H1 (cell line): ENCODE results near the gene KCP. TPM values are rescaled to one million over a fixed set of nuclear protein-coding genes. Genes with fewer than 3 reads are reported as not detected.

ENCODE experiments used
- CTCF ChIA-PET: fragments of 300-600 bp; sonication (Branson Sonifier 250); formaldehyde crosslinking; loops from one replicate; lab custom pipeline; 2021; ENCODE audit not compliant: partially characterized antibody; lab: Charles Lee
- POLR2A ChIA-PET: fragments of 300-600 bp; sonication (Branson Sonifier 250); formaldehyde crosslinking; loops from one replicate; lab custom pipeline; 2021; ENCODE audit warnings: inconsistent platforms; ENCODE audit not compliant: partially characterized antibody; lab: Charles Lee
- DNase-seq, 2 experiments: peaks; one replicate each; pipeline versions ENCODE4 v3.0.0 to v3.0.0-alpha.2; 2010 to 2022; ENCODE audit warnings: low spot score in 2 of 2, low read depth in 1 of 2, mixed read lengths in 1 of 2
- FAIRE-seq: peaks from 2 replicates; lab custom pipeline; 2011; peaks lifted over from hg19 to GRCh38; lab: Jason Lieb, UNC
- H2AFZ ChIP-seq: 2 replicates; pipeline ENCODE4 v1.8.1; 2012; ENCODE audit warnings: low read length, inconsistent platforms
- H2AK5ac ChIP-seq: 2 replicates; pipeline ENCODE4 v1.6.1; 2013; ENCODE audit warnings: low read depth, low read length
- H2BK120ac ChIP-seq: replicated peaks from 2 replicates; pipeline ENCODE3; 2013; ENCODE audit warnings: low read depth, low read length, inconsistent platforms
- H2BK12ac ChIP-seq: 2 replicates; pipeline ENCODE4 v1.6.1; 2013; ENCODE audit warnings: low read depth, low read length
- H2BK15ac ChIP-seq: 2 replicates; pipeline ENCODE4 v1.6.1; 2013; ENCODE audit warnings: low read length
- H2BK20ac ChIP-seq: 2 replicates; pipeline ENCODE4 v1.6.1; 2013; ENCODE audit warnings: low read length
- H2BK5ac ChIP-seq: 2 replicates; pipeline ENCODE4 v1.6.1; 2013; ENCODE audit warnings: low read depth, low read length
- H3K14ac ChIP-seq: 2 replicates; pipeline ENCODE4 v1.6.1; 2013; ENCODE audit warnings: inconsistent platforms; ENCODE audit not compliant: insufficient read length
- H3K18ac ChIP-seq: 2 replicates; pipeline ENCODE4 v1.6.1; 2013; ENCODE audit warnings: low read length; ENCODE audit errors: extremely low read depth
- H3K23ac ChIP-seq: 2 replicates; pipeline ENCODE4 v1.6.1; 2013; ENCODE audit warnings: inconsistent platforms; ENCODE audit not compliant: insufficient read length
- H3K23me2 ChIP-seq: 2 replicates; pipeline ENCODE4 v1.6.1; 2013; ENCODE audit warnings: low read depth, low read length
- H3K27ac ChIP-seq: 2 replicates; pipeline ENCODE4 v1.6.1; 2011; ENCODE audit warnings: low read depth, low read length, inconsistent platforms
- H3K27me3 ChIP-seq, 4 experiments: replicated peaks in 1 of 4; 1 replicate in 1 of 4; 2 replicates in 3 of 4; pipeline versions ENCODE4 v1.6.1 to v1.8.1; 2011 to 2013; ENCODE audit warnings: low read length in 3 of 4, mild to moderate bottlenecking in 3 of 4, inconsistent platforms in 2 of 4, mixed read lengths in 2 of 4, moderate library complexity in 1 of 4; ENCODE audit not compliant: control insufficient read depth in 3 of 4, insufficient read depth in 3 of 4; ENCODE audit errors: extremely low read depth in 1 of 4
- H3K36me3 ChIP-seq, 4 experiments: 2 replicates each; pipeline versions ENCODE4 v1.6.1 to v1.8.1; 2011 to 2013; ENCODE audit warnings: mild to moderate bottlenecking in 4 of 4, low read length in 3 of 4, moderate library complexity in 2 of 4, control low read depth in 1 of 4, inconsistent platforms in 1 of 4; ENCODE audit not compliant: insufficient read depth in 4 of 4, control insufficient read depth in 2 of 4
- H3K4ac ChIP-seq: replicated peaks from 2 replicates; pipeline ENCODE3; 2013; ENCODE audit warnings: low read length, low read depth, mixed read lengths, inconsistent platforms; ENCODE audit not compliant: insufficient read length
- H3K4me1 ChIP-seq, 4 experiments: replicated peaks in 1 of 4; 1 replicate in 1 of 4; 2 replicates in 3 of 4; pipeline versions ENCODE4 v1.6.1 to v1.8.1; 2011 to 2013; ENCODE audit warnings: low read length in 3 of 4, inconsistent platforms in 2 of 4, mixed read lengths in 1 of 4; ENCODE audit not compliant: insufficient read depth in 4 of 4, control insufficient read depth in 3 of 4
- H3K4me2 ChIP-seq, 2 experiments: 2 replicates each; pipeline versions ENCODE4 v1.6.1 to v1.8.1; 2011 to 2013; ENCODE audit warnings: low read depth in 2 of 2, low read length in 2 of 2, control low read depth in 1 of 2, inconsistent platforms in 1 of 2, mild to moderate bottlenecking in 1 of 2; ENCODE audit not compliant: insufficient read depth in 1 of 2
- H3K4me3 ChIP-seq, 4 experiments: fragments of 200-600, 300-600 bp in 1 of 4; sonication (generic), shearing (Covaris generic), sonication (Bioruptor Twin) in 1 of 4; 2 replicates each; pipeline versions ENCODE4 v1.5.1 to v1.8.1; 2011 to 2016; ENCODE audit warnings: low read length in 4 of 4, low read depth in 3 of 4, control low read depth in 2 of 4, inconsistent platforms in 2 of 4, mild to moderate bottlenecking in 2 of 4, mixed read lengths in 1 of 4, moderate library complexity in 1 of 4; ENCODE audit not compliant: insufficient read depth in 2 of 4; ENCODE audit errors: extremely low read depth in 1 of 4
- H3K56ac ChIP-seq: replicated peaks from 2 replicates; pipeline ENCODE3; 2013; ENCODE audit warnings: low read depth, mild to moderate bottlenecking, mixed read lengths, low read length, inconsistent platforms; ENCODE audit not compliant: insufficient read length
- H3K79me1 ChIP-seq: 2 replicates; pipeline ENCODE4 v1.6.1; 2013; ENCODE audit warnings: low read depth, low read length, control low read depth
- H3K79me2 ChIP-seq, 2 experiments: 2 replicates each; pipeline versions ENCODE4 v1.6.1 to v1.8.1; 2012 to 2013; ENCODE audit warnings: low read length in 2 of 2, mild to moderate bottlenecking in 2 of 2, inconsistent platforms in 1 of 2; ENCODE audit not compliant: insufficient read depth in 2 of 2, control insufficient read depth in 1 of 2
- H3K9ac ChIP-seq, 4 experiments: replicated peaks in 1 of 4; 1 replicate in 1 of 4; 2 replicates in 3 of 4; pipeline versions ENCODE4 v1.6.1 to v1.8.1; 2011 to 2013; ENCODE audit warnings: low read depth in 3 of 4, low read length in 3 of 4, control low read depth in 2 of 4, mild to moderate bottlenecking in 2 of 4, moderate library complexity in 2 of 4, inconsistent platforms in 1 of 4; ENCODE audit errors: extremely low read depth in 1 of 4
- H3K9me3 ChIP-seq, 2 experiments: 2 replicates each; pipeline versions ENCODE4 v1.6.1 to v1.8.1; 2012 to 2013; ENCODE audit warnings: mild to moderate bottlenecking in 2 of 2, moderate library complexity in 2 of 2, control low read depth in 1 of 2, inconsistent platforms in 1 of 2, low read depth in 1 of 2, low read length in 1 of 2, mixed read lengths in 1 of 2; ENCODE audit not compliant: insufficient read depth in 2 of 2
- H4K20me1 ChIP-seq, 2 experiments: replicated peaks in 1 of 2; 2 replicates each; pipeline versions ENCODE3 to v1.8.1; 2011 to 2013; ENCODE audit warnings: inconsistent platforms in 2 of 2, low read length in 2 of 2, mild to moderate bottlenecking in 1 of 2; ENCODE audit not compliant: insufficient read depth in 2 of 2, control insufficient read depth in 1 of 2
- H4K5ac ChIP-seq: 2 replicates; pipeline ENCODE4 v1.6.1; 2013; ENCODE audit warnings: low read length, low read depth, mixed read lengths, inconsistent platforms; ENCODE audit not compliant: insufficient read length
- H4K8ac ChIP-seq: 2 replicates; pipeline ENCODE4 v1.8.0; 2013; ENCODE audit warnings: mild to moderate bottlenecking, moderate library complexity, low read length, inconsistent platforms; ENCODE audit not compliant: insufficient read depth; ENCODE audit errors: extremely low read depth
- H4K91ac ChIP-seq: replicated peaks from 2 replicates; pipeline ENCODE3; 2013; ENCODE audit warnings: low read length, mixed read lengths, inconsistent platforms; ENCODE audit not compliant: insufficient read length
- ATF3 ChIP-seq: IDR thresholded peaks from 2 replicates; pipeline ENCODE4 v1.6.1; 2011; ENCODE audit warnings: low read depth, mild to moderate bottlenecking, low read length; ENCODE audit not compliant: insufficient read depth
- FOSL1 ChIP-seq: IDR thresholded peaks from 2 replicates; pipeline ENCODE4 v1.6.1; 2011; ENCODE audit warnings: mild to moderate bottlenecking, low read depth, low read length, moderate library complexity; ENCODE audit not compliant: insufficient read depth
- JUND ChIP-seq: IDR thresholded peaks from 2 replicates; pipeline ENCODE4 v1.6.1; 2011; ENCODE audit warnings: mild to moderate bottlenecking, improper control_type of control experiment, low read length
- KDM4A ChIP-seq: IDR thresholded peaks from one replicate; pipeline ENCODE4 v1.7.1; 2012; ENCODE audit warnings: low read depth, mild to moderate bottlenecking, moderate library complexity, low read length, inconsistent platforms; ENCODE audit not compliant: severe bottlenecking
- MAFK ChIP-seq: IDR thresholded peaks from 2 replicates; pipeline ENCODE4 v1.6.1; 2012; ENCODE audit warnings: low read depth, mild to moderate bottlenecking, improper control_type of control experiment, low read length
- NANOG ChIP-seq: IDR thresholded peaks from 2 replicates; pipeline ENCODE4 v1.6.1; 2011; ENCODE audit warnings: low read length, low read depth, mild to moderate bottlenecking, inconsistent platforms; ENCODE audit not compliant: insufficient read depth, poor library complexity, severe bottlenecking
- PHF8 ChIP-seq: fragments of 200-600 bp; sonication (generic); conservative IDR thresholded peaks from 2 replicates; pipeline ENCODE4 v1.7.1; 2012; ENCODE audit warnings: low read depth, mild to moderate bottlenecking, inconsistent platforms, low read length, moderate library complexity
- POU5F1 ChIP-seq: IDR thresholded peaks from 2 replicates; pipeline ENCODE4 v1.6.1; 2011; ENCODE audit warnings: low read depth, mild to moderate bottlenecking, low read length, moderate library complexity
- SAP30 ChIP-seq: fragments of 300-600 bp; sonication (generic); IDR thresholded peaks from 2 replicates; pipeline ENCODE4 v1.7.1; 2012; ENCODE audit warnings: low read length, moderate library complexity, mild to moderate bottlenecking, inconsistent platforms; ENCODE audit not compliant: insufficient read depth, insufficient replicate concordance
- SP2 ChIP-seq: IDR thresholded peaks from 2 replicates; pipeline ENCODE4 v1.6.1; 2012; ENCODE audit warnings: mild to moderate bottlenecking, low read length, inconsistent platforms
- TEAD4 ChIP-seq: IDR thresholded peaks from 2 replicates; pipeline ENCODE4 v1.6.1; 2012; ENCODE audit warnings: low read depth, low read length, inconsistent platforms, mixed read lengths
- WGBS, 2 experiments: shearing (Covaris generic) in 1 of 2; methylation state at CpG; one replicate each; pipeline versions ENCODE4 v1.1.6 to v1.1.7; 2013 to 2015; ENCODE audit warnings: low lambda C conversion rate in 2 of 2, mixed read lengths in 2 of 2, inconsistent platforms in 1 of 2, low coverage in 1 of 2, missing lambda C conversion rate in 1 of 2; ENCODE audit not compliant: insufficient replicate concordance in 2 of 2, insufficient coverage in 1 of 2, insufficient read length in 1 of 2; ENCODE audit errors: extremely low coverage in 1 of 2, missing lambda C conversion rate in 1 of 2; 5-methylcytosine and 5-hydroxymethylcytosine counted together
- polyA plus RNA-seq, 7 experiments: library from polyadenylated mRNA; depleted of rRNA in 3 of 7; stranded (reverse) in 5 of 7; unstranded in 2 of 7; fragments of >200 nt in 5 of 7; fragments of 200-250 nt in 2 of 7; gene quantifications; 1 replicate in 5 of 7; 2 replicates in 1 of 7; 4 replicates in 1 of 7; pipeline versions ENCODE4 v1.2.1 to v1.2.3, GENCODE V29; 2011 to 2013; ENCODE audit warnings: missing spikeins in 2 of 7, mixed read lengths in 2 of 7
- total RNA-seq: library from RNA; stranded (reverse); fragmentation: NEBNext Ultra II Directional; extraction: Animal tissue kit (Norgen Biotek cat#: 25700); gene quantifications from 2 replicates; pipeline ENCODE4 v1.2.1, GENCODE V29; 2021

KCP gene
- total and polyA plus RNA-seq, 2 of the 8 experiments (the other 6 are each of a cell fraction or from before 2014, with no cell fraction given) = 1.3 to 2.0 TPM

DNA sequence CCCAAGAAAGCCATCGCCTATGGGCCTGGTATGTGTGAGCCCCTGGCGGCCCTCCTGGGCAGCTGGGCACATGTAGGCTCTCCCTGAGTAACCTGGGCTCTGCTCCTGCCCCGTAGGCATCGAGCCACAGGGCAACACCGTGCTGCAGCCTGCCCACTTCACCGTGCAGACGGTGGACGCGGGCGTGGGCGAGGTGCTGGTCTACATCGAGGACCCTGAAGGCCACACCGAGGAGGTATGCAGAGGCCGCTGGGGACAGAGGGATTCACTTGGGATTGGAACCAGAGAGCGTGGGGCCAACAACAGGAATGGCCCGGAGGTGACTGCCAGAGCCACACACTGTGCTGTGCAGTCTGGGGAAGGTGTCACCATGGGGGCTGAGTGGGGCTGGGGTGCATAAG is 73.0 kb downstream of the KCP start:
- no peaks in the 10 kb centered on the region for H3K36me3 ChIP-seq
- no peak for DNase-seq

More for the DNA sequence above, 73.0 kb downstream of the KCP start:
- H3K23me2 ChIP-seq = peaks cover 6% of the 10 kb centered on the region; the same call in 1 of the 2 replicates
- FAIRE-seq = no peak
- no peak overlapping the region for H3K23ac ChIP-seq
- no peak overlapping the region for H2BK12ac ChIP-seq
- H3K27ac ChIP-seq = no peak overlapping the region
- H2BK20ac ChIP-seq = no peak overlapping the region
- H3K4ac ChIP-seq = no peak overlapping the region
- H4K5ac ChIP-seq = no peak overlapping the region
- H3K4me2 ChIP-seq = no peak overlapping the region
- no peak overlapping the region for H2BK120ac ChIP-seq
- no peaks in the 10 kb centered on the region for H3K79me1 ChIP-seq
- no peak overlapping the region for H2AFZ ChIP-seq
- H3K9me3 ChIP-seq = no peaks in the 10 kb centered on the region
- peaks cover 0 to 25% (median 17%) of the 10 kb centered on the region in 4 experiments; a peak in 6 of 7 replicates for H3K4me1 ChIP-seq
- CTCF ChIA-PET = interaction anchor here (1.0 to 7.6 kb wide), 5 partner anchors 7 to 85 kb away, joined by 3 to 71 read pairs (median 6); no protein-coding TSS in a partner anchor
- H3K4me3 ChIP-seq = no peak overlapping the region
- no peak overlapping the region for H2AK5ac ChIP-seq
- TF ChIP-seq TEAD4 (no peak), MAFK (no peak), KDM4A (no peak), FOSL1 (no peak), PHF8 (no peak), SAP30 (no peak), JUND (no peak), NANOG (no peak), POU5F1 (no peak), ATF3 (no peak), SP2 (no peak)
- TF ChIP-seq, all 59 proteins: peak for 0
- no peak overlapping the region for H2BK15ac ChIP-seq
- H2BK5ac ChIP-seq = no peak overlapping the region
- H3K18ac ChIP-seq = no peak overlapping the region
- no peak overlapping the region for H4K8ac ChIP-seq
- H4K20me1 ChIP-seq = no peaks in the 10 kb centered on the region
- no peak overlapping the region for H3K14ac ChIP-seq
- no peak overlapping the region for H4K91ac ChIP-seq
- no peaks in the 10 kb centered on the region for H3K79me2 ChIP-seq
- H3K56ac ChIP-seq = no peak overlapping the region
- POLR2A ChIA-PET = no interaction called here
- no peaks in the 10 kb centered on the region; a peak in 1 of 7 replicates for H3K27me3 ChIP-seq
- no peak overlapping the region for H3K9ac ChIP-seq
- 91% methylated on average over 14 of the region's 16 CpGs; no CpG with 5 or more reads in 1 of the 2 experiments for WGBS, 2 experiments
